AG04450 (cell line): ENCODE measurements around the gene ATP12A. TPM values are rescaled to one million over a fixed set of nuclear protein-coding genes. Genes with fewer than 3 reads are reported as not detected.

Experiments
- CTCF ChIA-PET: fragments of 300-600, 350-600 bp; formaldehyde crosslinking; extraction: SDS; loops from one replicate; lab custom pipeline; 2022; ENCODE audit warnings: antibody characterized with exemption, inconsistent platforms; lab: Charles Lee
- POLR2A ChIA-PET: fragments of 350-600 bp; formaldehyde crosslinking; extraction: SDS; loops from one replicate; lab custom pipeline; 2021; ENCODE audit warnings: antibody characterized with exemption, inconsistent platforms; lab: Yijun Ruan, JAX
- DNase-seq: peaks from one replicate; pipeline ENCODE4 v3.0.0-alpha.2; 2011; ENCODE audit warnings: low read depth, low spot score
- H3K27ac ChIP-seq: one replicate; pipeline ENCODE4 v1.5.1; 2012; ENCODE audit warnings: low read depth, low read length, control low read depth
- H3K27me3 ChIP-seq: one replicate; pipeline ENCODE4 v1.6.0; 2012; ENCODE audit warnings: low read length; ENCODE audit not compliant: control insufficient read depth, insufficient read depth
- H3K4me3 ChIP-seq: 2 replicates; pipeline ENCODE4 v1.5.1; 2011; ENCODE audit warnings: mild to moderate bottlenecking, low read depth, low read length, control low read depth
- H3K9me3 ChIP-seq: 2 replicates; pipeline ENCODE4 v1.5.1; 2012; ENCODE audit warnings: low read length; ENCODE audit not compliant: control insufficient read depth, insufficient read depth
- polyA plus RNA-seq: library from polyadenylated mRNA; depleted of rRNA; stranded (reverse); fragments of >200 nt; gene quantifications from 2 replicates; pipeline ENCODE4 v1.2.3, GENCODE V29; 2011
- TF ChIP-seq, protein P1 (sequence below): IDR thresholded peaks from 2 replicates; pipeline ENCODE4 v1.5.1; 2011; ENCODE audit warnings: low read depth, low read length, control low read depth, inconsistent platforms

Gene ATP12A
- polyA plus RNA-seq, 1 experiment, result not detected

DNA sequence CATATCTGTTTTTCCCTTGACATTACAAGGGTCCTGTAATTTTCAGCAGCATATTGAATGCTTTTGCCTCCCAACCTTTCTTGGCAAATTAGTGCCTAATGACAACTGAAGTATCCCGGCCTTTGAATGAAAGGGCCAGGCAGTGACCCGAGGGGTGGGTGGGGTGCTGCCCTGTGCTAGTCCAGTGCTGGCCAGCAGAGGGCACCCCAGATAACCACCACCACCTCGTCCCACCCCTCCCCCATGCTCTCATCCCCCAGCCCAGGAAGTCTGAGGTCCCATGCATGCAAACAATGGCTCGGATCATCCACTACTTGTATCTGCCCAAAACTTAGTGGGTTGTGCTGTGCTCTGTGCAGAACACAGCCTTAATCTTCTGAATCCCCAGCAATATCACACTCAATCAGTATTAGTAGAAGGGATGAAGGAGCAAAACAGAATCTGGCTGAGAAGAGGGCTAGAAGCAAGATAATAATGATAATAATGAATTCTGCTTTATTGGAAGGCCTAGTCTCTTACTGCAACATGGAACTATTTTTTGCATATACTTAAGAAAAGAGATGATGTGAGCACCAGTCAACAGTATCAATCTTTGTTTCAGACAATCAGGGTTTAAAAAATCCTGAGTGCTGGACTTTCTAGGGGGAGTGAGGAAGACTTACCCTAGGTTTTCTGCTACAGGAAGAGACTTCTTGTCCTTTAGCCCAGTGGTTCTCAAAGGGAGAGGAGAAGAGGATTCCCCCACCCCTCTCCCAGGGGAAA is 3.8 kb downstream of the ATP12A start:
- no peaks in the 10 kb centered on the region; the same call in 1 of the 2 replicates for H3K9me3 ChIP-seq
- ChIA-PET CTCF (interaction anchor here (0.9 to 1.6 kb wide), 4 partner anchors 10 to 284 kb away, joined by 4 to 9 read pairs (median 4); no protein-coding TSS in a partner anchor), POLR2A (no interaction called here)
- TF ChIP-seq, protein P1, sequence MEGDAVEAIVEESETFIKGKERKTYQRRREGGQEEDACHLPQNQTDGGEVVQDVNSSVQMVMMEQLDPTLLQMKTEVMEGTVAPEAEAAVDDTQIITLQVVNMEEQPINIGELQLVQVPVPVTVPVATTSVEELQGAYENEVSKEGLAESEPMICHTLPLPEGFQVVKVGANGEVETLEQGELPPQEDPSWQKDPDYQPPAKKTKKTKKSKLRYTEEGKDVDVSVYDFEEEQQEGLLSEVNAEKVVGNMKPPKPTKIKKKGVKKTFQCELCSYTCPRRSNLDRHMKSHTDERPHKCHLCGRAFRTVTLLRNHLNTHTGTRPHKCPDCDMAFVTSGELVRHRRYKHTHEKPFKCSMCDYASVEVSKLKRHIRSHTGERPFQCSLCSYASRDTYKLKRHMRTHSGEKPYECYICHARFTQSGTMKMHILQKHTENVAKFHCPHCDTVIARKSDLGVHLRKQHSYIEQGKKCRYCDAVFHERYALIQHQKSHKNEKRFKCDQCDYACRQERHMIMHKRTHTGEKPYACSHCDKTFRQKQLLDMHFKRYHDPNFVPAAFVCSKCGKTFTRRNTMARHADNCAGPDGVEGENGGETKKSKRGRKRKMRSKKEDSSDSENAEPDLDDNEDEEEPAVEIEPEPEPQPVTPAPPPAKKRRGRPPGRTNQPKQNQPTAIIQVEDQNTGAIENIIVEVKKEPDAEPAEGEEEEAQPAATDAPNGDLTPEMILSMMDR, result peak; percentile 68
- no peak overlapping the region for H3K27ac ChIP-seq
- H3K4me3 ChIP-seq, result no peak overlapping the region
- no peak for DNase-seq
- H3K27me3 ChIP-seq, result peaks cover 27% of the 10 kb centered on the region

DNA sequence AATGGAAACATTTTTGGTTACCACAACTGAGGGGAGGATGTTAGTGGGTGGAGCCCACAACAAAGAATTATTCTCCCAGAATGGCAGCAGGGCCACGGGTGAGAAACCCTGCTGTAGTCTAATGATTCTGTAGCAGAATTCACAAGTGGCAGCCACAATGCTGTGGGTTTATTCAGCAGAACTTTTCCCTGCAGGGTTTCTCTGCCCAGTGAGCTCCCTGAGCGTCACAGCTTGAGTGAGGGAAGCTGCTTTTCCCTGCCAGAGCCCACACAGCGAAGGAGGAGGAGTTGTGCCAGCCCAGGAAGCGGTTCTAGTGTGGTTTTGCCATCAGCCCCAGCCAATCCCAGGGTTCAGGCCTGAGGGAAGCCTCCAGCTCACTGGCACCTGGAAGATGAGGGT is 4.4 kb downstream of the ATP12A start:
- no peak for DNase-seq
- Histone ChIP-seq H3K27ac (no peak overlapping the region), H3K9me3 (no peaks in the 10 kb centered on the region; the same call in 1 of the 2 replicates), H3K4me3 (no peak overlapping the region), H3K27me3 (peaks cover 24% of the 10 kb centered on the region)
- TF ChIP-seq, protein P1, result no peak
- ChIA-PET POLR2A (no interaction called here), CTCF (interaction anchor here (1.1 to 1.4 kb wide), 2 partner anchors 10 to 79 kb away, joined by 4 read pairs; no protein-coding TSS in a partner anchor)

DNA sequence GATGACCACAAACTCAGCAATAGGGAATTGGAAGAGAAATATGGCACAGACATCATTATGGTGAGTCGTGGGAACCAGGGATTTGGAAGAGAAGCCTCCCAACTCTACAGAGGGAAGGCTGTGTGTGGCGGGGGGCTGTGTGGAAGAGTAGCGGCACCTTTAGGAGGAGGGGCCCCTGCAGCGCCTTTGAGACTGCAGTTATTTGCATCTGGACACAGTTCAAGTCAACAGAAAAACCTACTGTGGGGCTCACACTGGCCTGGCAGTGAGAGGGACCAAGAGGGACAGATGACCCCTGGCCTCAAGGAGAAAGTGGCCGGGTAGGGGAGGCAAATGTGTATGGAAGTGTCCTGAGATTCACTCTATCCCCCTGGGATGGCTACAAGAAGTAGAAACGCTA is 5.1 kb downstream of the ATP12A start:
- DNase-seq, result no peak
- ChIA-PET POLR2A (no interaction called here), CTCF (interaction anchor here (1.0 to 1.4 kb wide), 3 partner anchors 9 to 80 kb away, joined by 3 to 4 read pairs (median 4); no protein-coding TSS in a partner anchor)
- no peaks in the 10 kb centered on the region; the same call in 1 of the 2 replicates for H3K9me3 ChIP-seq
- TF ChIP-seq, protein P1, result no peak
- H3K4me3 ChIP-seq, result no peak overlapping the region
- H3K27ac ChIP-seq, result no peak overlapping the region
- peaks cover 17% of the 10 kb centered on the region for H3K27me3 ChIP-seq

DNA sequence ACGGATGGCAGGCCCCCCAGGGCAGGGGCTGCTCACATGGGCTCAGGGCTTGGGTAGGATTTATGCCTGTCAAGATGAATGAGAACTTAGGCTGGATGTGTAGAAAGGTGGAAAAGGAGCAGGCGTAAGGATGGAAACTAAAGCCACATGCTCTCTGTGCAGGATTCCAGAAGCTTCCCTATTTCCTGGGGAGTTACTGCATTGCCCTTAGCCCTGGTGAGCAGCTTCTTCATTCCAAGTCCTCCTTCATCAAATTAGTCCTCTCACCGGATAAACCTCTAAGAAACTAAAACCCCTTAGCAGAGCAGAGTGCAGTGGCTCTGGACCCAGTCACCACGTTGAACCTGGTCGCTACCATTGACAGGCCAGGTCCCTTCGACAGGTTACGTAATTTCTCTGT is 7.4 kb downstream of the ATP12A start:
- Histone ChIP-seq H3K9me3 (no peaks in the 10 kb centered on the region), H3K27ac (no peak overlapping the region), H3K4me3 (no peak overlapping the region), H3K27me3 (peaks cover 4% of the 10 kb centered on the region)
- ChIA-PET CTCF (no interaction called here), POLR2A (no interaction called here)
- TF ChIP-seq, protein P1, result no peak
- no peak for DNase-seq

DNA sequence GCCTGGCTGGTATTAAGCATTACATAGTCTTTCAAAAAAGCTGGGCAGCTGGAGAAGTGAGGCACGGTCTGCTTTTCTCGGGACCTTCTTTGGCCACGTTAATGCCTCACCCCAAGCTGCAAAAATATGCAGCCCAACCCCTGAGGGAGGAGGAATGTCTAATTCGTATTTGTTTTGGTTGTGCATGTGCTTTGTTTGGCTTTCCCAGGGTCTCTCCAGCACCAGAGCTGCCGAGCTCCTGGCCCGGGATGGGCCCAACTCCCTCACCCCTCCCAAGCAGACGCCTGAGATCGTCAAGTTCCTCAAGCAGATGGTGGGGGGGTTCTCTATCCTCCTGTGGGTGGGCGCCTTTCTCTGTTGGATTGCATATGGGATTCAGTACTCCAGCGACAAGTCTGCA is 7.9 kb downstream of the ATP12A start:
- CTCF ChIA-PET, result no interaction called here
- H3K27me3 ChIP-seq, result peaks cover 1% of the 10 kb centered on the region
- POLR2A ChIA-PET, result no interaction called here
- DNase-seq, result no peak
- H3K9me3 ChIP-seq, result no peaks in the 10 kb centered on the region
- TF ChIP-seq, protein P1, result no peak
- no peak overlapping the region for H3K27ac ChIP-seq
- no peak overlapping the region for H3K4me3 ChIP-seq
